Left lung (tissue), 10 donors: Measurements from ENCODE around the gene UHRF1. TPM values are rescaled to one million over a fixed set of nuclear protein-coding genes. Genes with fewer than 3 reads are reported as not detected.

ENCODE experiments used
- ATAC-seq: fragments of 200-7000 bp; cut with Tn5 transposase; one replicate; pipeline ENCODE4 v1.9.1; 2020; ENCODE audit warnings: moderate library complexity
- DNase-seq, 4 donors: peaks; one replicate each; pipeline ENCODE4 v3.0.0-alpha.2; 2013 to 2020
- H3K27ac ChIP-seq, 2 donors: fragments of 200-600 bp; sonication (generic) in 1 of 2; one replicate each; pipeline versions ENCODE4 v1.5.0 to v1.8.0; 2020 to 2021
- H3K27me3 ChIP-seq, 2 donors: fragments of 200-600 bp; sonication (generic) in 1 of 2; one replicate each; pipeline versions ENCODE4 v1.5.0 to v1.8.0; 2020 to 2021
- H3K36me3 ChIP-seq, 2 donors: fragments of 200-600 bp; sonication (generic) in 1 of 2; one replicate each; pipeline versions ENCODE4 v1.5.0 to v1.8.0; 2020 to 2021
- H3K4me1 ChIP-seq, 2 donors: fragments of 200-600 bp; one replicate each; pipeline ENCODE4 v1.8.0; 2021
- H3K4me3 ChIP-seq, 2 donors: fragments of 200-600 bp; sonication (generic) in 1 of 2; one replicate each; pipeline versions ENCODE4 v1.5.0 to v1.8.0; 2020 to 2021; ENCODE audit warnings: mild to moderate bottlenecking in 1 of 2
- H3K9me3 ChIP-seq, 2 donors: fragments of 200-600 bp; sonication (generic) in 1 of 2; one replicate each; pipeline versions ENCODE4 v1.5.0 to v1.8.0; 2020 to 2021
- CTCF ChIP-seq, 2 donors: fragments of 200-600 bp; sonication (generic) in 1 of 2; IDR thresholded peaks; one replicate each; pipeline versions ENCODE4 v1.5.0 to v1.8.0; 2021; ENCODE audit warnings: antibody characterized with exemption in 2 of 2
- intact Hi-C, 2 donors: fragments of 100-400 bp; cut with DNase I; formaldehyde crosslinking; loops; one replicate each; pipeline versions ENCODE4 v1.11.2 to v1.14.2; 2022
- polyA plus RNA-seq, 6 donors: library from polyadenylated mRNA; unstranded; fragments of 120-200 nt; gene quantifications; one replicate each; pipeline ENCODE4 v1.2.1, GENCODE V29; 2013; ENCODE audit not compliant: insufficient read length in 6 of 6
- total RNA-seq, 2 donors: library from RNA; stranded (reverse); fragmentation: NEBNext Ultra II Directional; extraction: Animal tissue kit (Norgen Biotek cat#: 25700); gene quantifications; one replicate each; pipeline ENCODE4 v1.2.1, GENCODE V29; 2021
- donor health status: DM: no; HTN: yes; CAD: no.
- donor health status: DM: no; HTN: no; CAD: no.

The UHRF1 gene
- total and polyA plus RNA-seq, 8 donors: 14.2 to 30.2 (median 21.7) TPM

- intact Hi-C loops: no loop called here
Observed at GRCh38 chr19:4965061-4965460, 55.8 kb downstream of the UHRF1 start.

GRCh38 chr19:4966591-4966990 lies 57.3 kb downstream of the UHRF1 start:
- no peaks in the 10 kb centered on the region for H3K36me3 ChIP-seq
- H3K4me3 ChIP-seq: no peak overlapping the region
- no peak for ATAC-seq
- no peak overlapping the region for H3K27ac ChIP-seq
- H3K4me1 ChIP-seq: peaks cover 0 to 25% of the 10 kb centered on the region in 2 donors
- no peaks in the 10 kb centered on the region for H3K9me3 ChIP-seq
- no peaks in the 10 kb centered on the region for H3K27me3 ChIP-seq
- no peak for TF ChIP-seq CTCF (IDR thresholded peaks at IDR 0.05)
- intact Hi-C loops: no loop called here
- DNase-seq: no peak

More at GRCh38 chr19:4965061-4965460, 55.8 kb downstream of the UHRF1 start:
- ATAC-seq (no peak), DNase-seq (no peak)
- no peak overlapping the region for H3K27ac ChIP-seq
- H3K4me1 ChIP-seq: peaks cover 0 to 9% of the 10 kb centered on the region in 2 donors
- TF ChIP-seq CTCF (IDR thresholded peaks at IDR 0.05): no peak
- no peaks in the 10 kb centered on the region for H3K36me3 ChIP-seq
- no peak overlapping the region for H3K4me3 ChIP-seq
- H3K9me3 ChIP-seq: no peaks in the 10 kb centered on the region
- H3K27me3 ChIP-seq: no peaks in the 10 kb centered on the region

- H3K9me3 ChIP-seq: no peaks in the 10 kb centered on the region
- TF ChIP-seq CTCF (IDR thresholded peaks at IDR 0.05): no peak
- intact Hi-C loops: no loop called here
- peak overlapping the region in 1 of 2 donors; percentile 61 for H3K4me3 ChIP-seq
- DNase-seq: no peak
- peak overlapping the region; percentile 61 to 65 for H3K27ac ChIP-seq
- peaks cover 8 to 38% of the 10 kb centered on the region in 2 donors for H3K4me1 ChIP-seq
- ATAC-seq: no peak
- no peaks in the 10 kb centered on the region for H3K27me3 ChIP-seq
- H3K36me3 ChIP-seq: no peaks in the 10 kb centered on the region
Observed at GRCh38 chr19:4967738-4968461, 58.6 kb downstream of the UHRF1 start.

- DNase-seq (peak; percentile 99 to 100 (median 100)), ATAC-seq (peak; percentile 96)
- no peaks in the 10 kb centered on the region for H3K27me3 ChIP-seq
- peak within 1 kb of the TSS; percentile 65 to 76 for H3K27ac ChIP-seq
- H3K9me3 ChIP-seq: no peaks in the 10 kb centered on the region
- H3K4me3 ChIP-seq: peak within 1 kb of the TSS; percentile 55 to 61
- intact Hi-C loops: no loop called here
- no peak for TF ChIP-seq CTCF (IDR thresholded peaks at IDR 0.05)
- no peaks in the 10 kb centered on the region for H3K36me3 ChIP-seq
- H3K4me1 ChIP-seq: peaks cover 10 to 46% of the 10 kb centered on the region in 2 donors
Observed at GRCh38 chr19:4968462-4969291, 59.4 kb downstream of the UHRF1 start, which contains the start of gene KDM4B. TSS of gene KDM4B (plus strand) at chr19:4969113. CDS start at chr19:5032891, 63,778 bp downstream.

- Histone ChIP-seq H3K9me3 (no peaks in the 10 kb centered on the region), H3K36me3 (no peaks in the 10 kb centered on the region), H3K4me1 (peaks cover 10 to 52% of the 10 kb centered on the region in 2 donors), H3K27me3 (no peaks in the 10 kb centered on the region), H3K27ac (peak overlapping the region in 1 of 2 donors; percentile 76), H3K4me3 (peak overlapping the region; percentile 55 to 61)
- ATAC-seq: no peak
- DNase-seq: no peak
- TF ChIP-seq CTCF (IDR thresholded peaks at IDR 0.05): no peak
- intact Hi-C loops: no loop called here
Observed at GRCh38 chr19:4969292-4969771, 60.0 kb downstream of the UHRF1 start.
